Renal cortex interstitium (tissue), 11 donors: ENCODE measurements around the gene STAT3. TPM values are rescaled to one million over a fixed set of nuclear protein-coding genes. Genes with fewer than 3 reads are reported as not detected.
"Not testable (repeated sequence)": the region's sequence is repeated elsewhere in the genome, so short reads cannot be mapped to it uniquely, and the experiment has no call there.

Source experiments
- DNase-seq, 11 donors: peaks; one replicate each; pipeline ENCODE4 v3.0.0-alpha.2; 2013; ENCODE audit warnings: low read depth in 9 of 11, low spot score in 4 of 11; ENCODE audit errors: extremely low read depth in 1 of 11
- polyA plus RNA-seq, 3 donors: library from polyadenylated mRNA; unstranded; fragments of 120-200 nt; gene quantifications; one replicate each; pipeline ENCODE4 v1.2.1, GENCODE V29; 2013; ENCODE audit not compliant: insufficient read length in 3 of 3

STAT3 gene
- polyA plus RNA-seq, 3 donors, result 58.1 to 81.2 (median 58.9) TPM

- no peak for DNase-seq
Observed at GRCh38 chr17:42310787-42311215, 77.4 kb downstream of the STAT3 start.

- no peak for DNase-seq
Observed at GRCh38 chr17:42309986-42310786, 78.1 kb downstream of the STAT3 start.

- no peak for DNase-seq
Observed at GRCh38 chr17:42309142-42309541, 79.1 kb downstream of the STAT3 start.

- no peak for DNase-seq
Observed at GRCh38 chr17:42308446-42308845, 79.8 kb downstream of the STAT3 start.

- no peak for DNase-seq
Observed at GRCh38 chr17:42307362-42307927, 80.8 kb downstream of the STAT3 start.

- DNase-seq, result no peak
Observed at GRCh38 chr17:42306385-42306667, 81.9 kb downstream of the STAT3 start.

- DNase-seq, result no peak
Observed at GRCh38 chr17:42305543-42306384, 82.5 kb downstream of the STAT3 start.

- not testable (repeated sequence) for DNase-seq
Observed at GRCh38 chr17:42305031-42305330, 83.3 kb downstream of the STAT3 start.

GRCh38 chr17:42304187-42305030, 83.8 kb downstream of the STAT3 start:
- no peak for DNase-seq

- no peak for DNase-seq
Observed at GRCh38 chr17:42303694-42304093, 84.5 kb downstream of the STAT3 start.

GRCh38 chr17:42301022-42301421, 87.2 kb downstream of the STAT3 start:
- DNase-seq, result no peak

GRCh38 chr17:42299913-42300312, 88.3 kb downstream of the STAT3 start:
- DNase-seq, result not testable (repeated sequence)

GRCh38 chr17:42299361-42299760, 88.9 kb downstream of the STAT3 start:
- not testable (repeated sequence) for DNase-seq

- not testable (repeated sequence) for DNase-seq
Observed at GRCh38 chr17:42297775-42298174, 90.5 kb downstream of the STAT3 start.

GRCh38 chr17:42296012-42296411, 92.2 kb downstream of the STAT3 start:
- no peak for DNase-seq

GRCh38 chr17:42294469-42295398, 93.5 kb downstream of the STAT3 start:
- no peak for DNase-seq

- no peak for DNase-seq
Observed at GRCh38 chr17:42291129-42291528, 97.1 kb downstream of the STAT3 start.

GRCh38 chr17:42290577-42290976, 97.7 kb downstream of the STAT3 start:
- DNase-seq, result no peak
